ES-I3 (cell line): ENCODE results near the gene TRIM2.

Experiments
- H3K36me3 ChIP-seq: 2 replicates; pipeline ENCODE4 v1.6.1; 2013; ENCODE audit warnings: mild to moderate bottlenecking, low read length, control low read depth, moderate library complexity; ENCODE audit not compliant: insufficient read depth
- H3K4me1 ChIP-seq: 2 replicates; pipeline ENCODE4 v1.6.1; 2013; ENCODE audit warnings: mild to moderate bottlenecking, control low read depth, low read length; ENCODE audit not compliant: insufficient read depth
- H3K9ac ChIP-seq: 2 replicates; pipeline ENCODE4 v1.6.1; 2013; ENCODE audit warnings: low read depth, mild to moderate bottlenecking, low read length, moderate library complexity
- H3K9me3 ChIP-seq: 2 replicates; pipeline ENCODE4 v1.6.1; 2013; ENCODE audit warnings: mild to moderate bottlenecking, low read length, moderate library complexity; ENCODE audit not compliant: control insufficient read depth, insufficient read depth

TRIM2 gene

DNA sequence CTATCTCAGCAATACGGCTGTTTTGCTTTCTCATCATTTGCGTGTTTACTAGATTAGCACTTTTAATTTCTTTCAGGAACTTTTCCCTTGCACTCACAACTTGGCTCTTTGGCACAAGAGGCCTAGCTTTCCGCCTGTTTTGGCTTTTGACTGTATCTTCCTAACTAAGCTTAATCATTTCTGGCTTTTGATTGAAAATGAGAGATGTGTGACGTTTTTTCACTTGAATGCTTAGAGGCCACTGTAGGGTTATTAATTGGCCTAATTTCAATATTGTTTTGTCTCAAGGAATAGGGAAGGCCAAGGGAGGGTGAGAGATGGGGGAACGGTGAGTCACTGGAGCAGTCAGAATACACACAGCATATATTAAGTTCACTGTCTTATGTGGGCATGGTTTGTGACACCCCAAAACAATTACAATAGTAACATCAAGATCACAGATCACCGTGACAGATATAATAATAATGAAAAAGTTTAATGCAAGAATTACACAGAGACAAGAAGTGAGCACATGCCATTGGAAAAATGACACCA is 167.5 kb downstream of the TRIM2 start:
- Histone ChIP-seq H3K9me3 (no peaks in the 10 kb centered on the region; the same call in 1 of the 2 replicates), H3K4me1 (no peaks in the 10 kb centered on the region), H3K9ac (no peak overlapping the region), H3K36me3 (no peaks in the 10 kb centered on the region; the same call in 1 of the 2 replicates)

- no peaks in the 10 kb centered on the region for H3K4me1 ChIP-seq
- no peaks in the 10 kb centered on the region; the same call in 1 of the 2 replicates for H3K36me3 ChIP-seq
- H3K9me3 ChIP-seq, result no peaks in the 10 kb centered on the region; the same call in 1 of the 2 replicates
- H3K9ac ChIP-seq, result no peak overlapping the region
Measured at GRCh38 chr4:153372967-153373562, 168.8 kb downstream of the TRIM2 start.

DNA sequence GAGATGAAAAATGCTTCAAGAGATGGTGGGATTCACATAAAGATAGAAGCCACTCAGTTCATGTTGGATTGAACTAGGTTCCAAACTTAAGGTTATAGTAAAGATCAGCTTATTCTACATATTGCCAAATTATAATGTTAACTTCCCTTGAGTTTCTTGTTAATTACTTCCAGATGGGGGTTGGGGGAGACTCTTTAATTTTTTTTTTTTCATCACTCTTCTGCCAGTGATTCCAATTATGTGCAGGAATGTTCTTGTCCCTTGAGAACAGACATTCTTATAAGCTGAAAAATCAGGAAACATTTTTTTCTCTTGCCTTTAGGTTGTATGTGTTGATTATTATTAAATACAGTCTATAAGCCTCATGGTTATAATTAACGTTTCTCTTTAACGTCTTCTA is 170.2 kb downstream of the TRIM2 start:
- Histone ChIP-seq H3K9me3 (no peaks in the 10 kb centered on the region; the same call in 1 of the 2 replicates), H3K36me3 (no peaks in the 10 kb centered on the region; the same call in 1 of the 2 replicates), H3K9ac (no peak overlapping the region), H3K4me1 (no peaks in the 10 kb centered on the region)

GRCh38 chr4:153375303-153375702 is 171.1 kb downstream of the TRIM2 start:
- Histone ChIP-seq H3K9ac (no peak overlapping the region), H3K36me3 (no peaks in the 10 kb centered on the region; the same call in 1 of the 2 replicates), H3K9me3 (no peaks in the 10 kb centered on the region; the same call in 1 of the 2 replicates), H3K4me1 (no peaks in the 10 kb centered on the region)

GRCh38 chr4:153383131-153383530 is 178.9 kb downstream of the TRIM2 start:
- no peaks in the 10 kb centered on the region for H3K36me3 ChIP-seq
- H3K9ac ChIP-seq, result no peak overlapping the region
- H3K4me1 ChIP-seq, result no peaks in the 10 kb centered on the region
- H3K9me3 ChIP-seq, result no peaks in the 10 kb centered on the region

DNA sequence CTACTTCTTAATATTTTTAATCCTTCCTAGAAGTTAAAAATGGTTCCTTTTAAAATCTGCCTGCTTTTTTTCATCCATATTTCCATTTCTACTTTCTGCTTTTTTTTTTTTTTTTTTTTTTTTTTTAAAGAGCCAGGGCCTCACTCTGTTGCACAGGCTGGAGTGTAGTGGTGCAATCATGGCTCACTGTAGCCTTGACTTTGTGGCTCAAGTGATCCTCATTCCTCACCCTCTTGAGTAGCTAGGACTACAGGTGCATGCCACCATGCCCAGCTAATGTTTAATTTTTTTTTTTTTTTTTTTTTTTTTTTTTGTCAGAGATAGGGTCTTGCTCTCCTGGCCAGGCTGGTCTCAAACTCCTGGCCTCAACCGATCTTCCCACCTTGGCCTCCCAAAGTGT is 179.9 kb downstream of the TRIM2 start:
- no peaks in the 10 kb centered on the region for H3K9me3 ChIP-seq
- no peaks in the 10 kb centered on the region for H3K4me1 ChIP-seq
- H3K36me3 ChIP-seq, result no peaks in the 10 kb centered on the region
- H3K9ac ChIP-seq, result no peak overlapping the region

GRCh38 chr4:153385784-153386183 is 181.5 kb downstream of the TRIM2 start:
- no peaks in the 10 kb centered on the region for H3K9me3 ChIP-seq
- H3K4me1 ChIP-seq, result no peaks in the 10 kb centered on the region
- no peak overlapping the region for H3K9ac ChIP-seq
- no peaks in the 10 kb centered on the region for H3K36me3 ChIP-seq

DNA sequence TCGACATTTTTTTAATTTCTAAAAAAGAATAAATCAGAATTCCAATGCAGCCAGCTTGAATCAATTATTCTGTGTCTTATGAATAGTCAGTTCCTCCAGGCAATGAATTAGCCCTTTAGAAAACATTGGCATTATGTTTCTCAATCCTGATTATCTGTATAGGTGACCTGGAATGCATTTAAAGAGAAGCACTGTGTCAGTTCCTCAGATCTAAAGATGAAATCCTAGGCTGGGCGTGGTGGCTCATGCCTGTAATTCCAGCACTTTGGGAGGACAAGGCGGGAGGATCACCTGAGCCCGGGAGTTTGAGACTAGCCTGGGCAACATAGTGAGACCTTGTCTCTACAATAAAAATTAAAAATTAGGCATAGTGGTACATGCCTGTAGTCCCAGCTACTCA is 183.7 kb downstream of the TRIM2 start:
- H3K4me1 ChIP-seq, result no peaks in the 10 kb centered on the region
- H3K9me3 ChIP-seq, result no peaks in the 10 kb centered on the region
- no peaks in the 10 kb centered on the region for H3K36me3 ChIP-seq
- no peak overlapping the region for H3K9ac ChIP-seq
